Activated CD4-positive, alpha-beta memory T cell treated with anti-CD3 and anti-CD28 coated beads for 36 hours (primary cell): ENCODE measurements around the gene TJP3. TPM values are rescaled to one million over a fixed set of nuclear protein-coding genes. Genes with fewer than 3 reads are reported as not detected.
A peak's percentile ranks its signal among the peaks of the same experiment; 100 is the strongest.

ENCODE experiments used
- CTCF ChIA-PET: fragments of 350-600 bp; sonication (Branson Sonifier 250); formaldehyde crosslinking; loops from one replicate; lab custom pipeline; 2021; ENCODE audit warnings: antibody characterized with exemption, inconsistent platforms; lab: Charles Lee
- POLR2A ChIA-PET: fragments of 350-600 bp; sonication (Branson Sonifier 250); formaldehyde crosslinking; loops from one replicate; lab custom pipeline; 2021; ENCODE audit warnings: antibody characterized with exemption; lab: Charles Lee
- DNase-seq: peaks from one replicate; pipeline ENCODE4 v3.0.0-alpha.2; 2020
- H3K27ac Mint-ChIP-seq: one replicate; pipeline ENCODE4 v1.8.0; 2021; ENCODE audit warnings: mixed read lengths
- H3K27me3 Mint-ChIP-seq: one replicate; pipeline ENCODE4 v1.8.0; 2021; ENCODE audit warnings: mixed read lengths
- H3K36me3 Mint-ChIP-seq: one replicate; pipeline ENCODE4 v1.8.0; 2021; ENCODE audit warnings: mixed read lengths
- H3K4me1 Mint-ChIP-seq: one replicate; pipeline ENCODE4 v1.8.0; 2021; ENCODE audit warnings: low read depth, mixed read lengths
- H3K4me3 Mint-ChIP-seq: one replicate; pipeline ENCODE4 v1.8.0; 2021; ENCODE audit warnings: mild to moderate bottlenecking, mixed read lengths
- H3K9me3 Mint-ChIP-seq: one replicate; pipeline ENCODE4 v1.8.0; 2021; ENCODE audit warnings: mixed read lengths
- intact Hi-C: fragments of 100-400 bp; cut with micrococcal nuclease; formaldehyde crosslinking; loops from one replicate; pipeline ENCODE4 v1.15.1; 2023
- total RNA-seq, 2 experiments: library from RNA; stranded (reverse); gene quantifications; one replicate each; pipeline ENCODE4 v1.2.3, GENCODE V29; 2021

The TJP3 gene
- total RNA-seq, 2 experiments from 2014 or later = 3.1 to 3.7 TPM

DNA sequence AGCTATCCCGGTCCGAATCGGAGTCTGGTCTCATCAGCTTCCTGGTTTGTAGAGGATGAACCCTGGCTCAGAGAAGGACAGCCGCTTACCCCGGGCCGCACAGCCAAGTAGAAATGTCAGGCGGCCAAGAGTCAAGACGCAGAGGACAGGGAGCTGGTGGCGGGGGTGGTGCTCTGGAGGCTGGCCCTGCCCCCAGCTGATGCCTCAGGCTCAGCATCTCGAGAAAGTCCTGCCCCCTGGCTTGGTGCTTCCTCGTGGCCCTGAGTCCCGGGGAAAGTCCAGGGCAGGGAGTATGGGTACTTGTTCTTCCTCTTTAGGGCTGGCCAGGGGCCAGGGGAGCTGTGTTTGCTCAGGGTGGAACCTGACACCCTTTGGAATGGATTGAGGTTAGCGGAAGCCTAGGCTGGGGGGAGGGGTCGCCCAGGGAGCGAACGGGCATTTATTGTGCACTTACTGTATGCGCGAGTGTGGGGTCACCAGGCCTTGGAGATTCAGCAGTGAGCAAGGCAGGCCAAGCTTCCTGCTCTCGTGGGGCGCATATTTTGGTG, 2.2 kb downstream of the TJP3 start:
- Mint-ChIP-seq H3K4me3 (no peak overlapping the region), H3K27ac (no peak overlapping the region), H3K27me3 (peaks cover 2% of the 10 kb centered on the region), H3K36me3 (no peaks in the 10 kb centered on the region), H3K4me1 (peaks cover 4% of the 10 kb centered on the region), H3K9me3 (no peaks in the 10 kb centered on the region)
- ChIA-PET POLR2A (no interaction called here), CTCF (no interaction called here)
- intact Hi-C loops = no loop called here
- DNase-seq = no peak

DNA sequence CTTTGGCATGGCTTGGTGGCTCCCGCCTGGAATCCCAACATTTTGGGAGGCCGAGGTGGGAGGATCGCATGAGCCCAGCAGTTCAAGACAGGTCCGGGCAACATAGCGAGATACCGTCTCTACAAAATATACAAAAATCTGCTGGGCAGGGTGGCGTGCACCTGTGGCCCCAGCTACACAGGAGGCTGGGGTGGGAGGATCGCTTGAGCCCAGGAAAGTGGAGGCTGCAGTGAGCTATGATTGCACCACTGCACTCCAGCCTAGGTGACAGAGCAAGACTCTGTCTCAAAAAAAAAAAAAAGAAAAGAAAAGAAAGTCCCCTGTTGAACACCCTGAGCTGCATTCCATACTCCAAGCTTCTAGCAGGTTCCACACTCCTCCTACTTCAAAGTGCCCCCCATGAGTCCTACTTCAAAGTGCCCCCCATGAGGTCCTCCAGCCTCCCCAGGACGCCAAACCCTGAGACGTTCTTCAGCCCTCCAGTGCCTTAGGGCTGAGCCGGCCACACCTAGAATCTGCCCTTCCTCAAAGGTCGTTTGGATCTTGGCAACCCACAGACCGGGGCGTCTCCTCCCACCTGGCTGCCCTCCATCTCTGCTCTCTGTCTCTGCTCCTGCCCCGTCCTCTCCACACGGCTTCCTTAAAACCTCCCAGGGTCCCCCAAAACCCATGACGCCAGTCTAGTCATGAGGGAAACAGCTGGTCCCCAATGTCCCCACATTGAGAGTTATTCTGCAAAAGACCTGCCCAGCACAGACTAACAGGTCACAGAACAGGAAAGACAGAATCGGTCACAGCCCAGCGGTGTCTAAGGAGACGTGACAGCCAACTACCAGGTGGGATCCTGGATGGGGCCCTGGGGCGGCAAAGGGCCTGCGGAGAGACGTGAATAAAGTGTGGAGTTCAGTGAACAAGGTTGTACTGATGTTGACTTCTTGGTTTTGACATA, 4.8 kb downstream of the TJP3 start:
- H3K27ac Mint-ChIP-seq = no peak overlapping the region
- H3K4me1 Mint-ChIP-seq = peaks cover 4% of the 10 kb centered on the region
- no peaks in the 10 kb centered on the region for H3K9me3 Mint-ChIP-seq
- H3K27me3 Mint-ChIP-seq = no peaks in the 10 kb centered on the region
- POLR2A ChIA-PET = no interaction called here
- CTCF ChIA-PET = no interaction called here
- no peak overlapping the region for H3K4me3 Mint-ChIP-seq
- intact Hi-C loops = no loop called here
- no peaks in the 10 kb centered on the region for H3K36me3 Mint-ChIP-seq
- no peak for DNase-seq

DNA sequence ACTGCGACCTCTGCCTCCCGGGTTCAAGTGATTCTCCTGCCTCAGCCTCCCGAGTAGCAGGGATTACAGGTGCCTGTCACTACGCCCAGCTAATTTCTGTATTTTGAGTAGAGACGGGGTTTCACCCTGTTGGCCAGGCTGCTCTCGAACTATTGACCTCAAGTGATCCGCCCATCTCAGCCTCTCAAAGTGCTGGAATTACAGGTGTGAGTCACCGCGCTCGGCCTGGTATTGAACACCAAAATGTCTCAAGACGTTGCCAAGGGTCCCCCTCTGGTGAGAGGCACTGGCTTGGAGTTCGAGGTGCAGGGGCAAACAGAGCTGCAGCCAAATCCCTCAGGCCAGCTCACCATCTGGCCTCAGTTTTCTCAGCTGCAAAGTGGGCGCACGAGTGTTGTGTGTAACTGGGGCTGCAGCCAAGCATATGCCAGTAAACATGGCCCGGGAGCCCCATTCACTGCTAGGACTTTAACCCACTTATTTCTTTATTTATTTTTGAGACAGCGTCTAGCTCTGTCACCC, 8.0 kb downstream of the TJP3 start:
- Mint-ChIP-seq H3K4me1 (peaks cover 6% of the 10 kb centered on the region), H3K36me3 (no peaks in the 10 kb centered on the region), H3K9me3 (no peaks in the 10 kb centered on the region), H3K27ac (no peak overlapping the region), H3K27me3 (no peaks in the 10 kb centered on the region), H3K4me3 (no peak overlapping the region)
- intact Hi-C loops = no loop called here
- POLR2A ChIA-PET = no interaction called here
- CTCF ChIA-PET = no interaction called here
- DNase-seq = no peak

DNA sequence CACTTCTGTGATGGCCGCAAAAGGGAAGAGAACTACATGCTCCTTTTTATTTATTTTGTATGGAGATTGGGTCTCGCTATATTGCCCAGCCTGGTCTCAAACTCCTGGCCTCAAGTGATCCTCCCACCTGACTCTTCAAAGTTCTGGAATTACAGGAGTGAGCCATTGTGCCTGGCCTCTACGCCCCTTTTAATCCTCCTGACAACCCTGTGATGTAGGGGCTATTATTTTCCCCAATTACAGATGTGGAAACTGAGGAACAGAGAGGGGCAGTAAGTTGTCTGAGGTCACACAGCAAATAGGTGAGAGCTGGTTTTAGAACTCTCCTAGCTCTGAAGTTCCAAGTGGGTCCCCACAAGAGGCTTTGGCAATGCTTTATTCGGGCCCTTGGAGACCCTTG, 11.7 kb downstream of the TJP3 start:
- Mint-ChIP-seq H3K4me1 (peaks cover 7% of the 10 kb centered on the region), H3K36me3 (no peaks in the 10 kb centered on the region), H3K27me3 (peaks cover 4% of the 10 kb centered on the region), H3K9me3 (no peaks in the 10 kb centered on the region), H3K27ac (no peak overlapping the region), H3K4me3 (no peak overlapping the region)
- ChIA-PET POLR2A (no interaction called here), CTCF (interaction anchor here (0.8 to 1.4 kb wide), 3 partner anchors 12 to 52 kb away, joined by 3 to 5 read pairs (median 3); partner anchors contain the start of gene TJP3)
- intact Hi-C loops = loop anchor here (2.0 kb wide), 2 partner anchors 43 to 103 kb away; partner anchors contain the start of gene MRPL54
- DNase-seq = no peak

DNA sequence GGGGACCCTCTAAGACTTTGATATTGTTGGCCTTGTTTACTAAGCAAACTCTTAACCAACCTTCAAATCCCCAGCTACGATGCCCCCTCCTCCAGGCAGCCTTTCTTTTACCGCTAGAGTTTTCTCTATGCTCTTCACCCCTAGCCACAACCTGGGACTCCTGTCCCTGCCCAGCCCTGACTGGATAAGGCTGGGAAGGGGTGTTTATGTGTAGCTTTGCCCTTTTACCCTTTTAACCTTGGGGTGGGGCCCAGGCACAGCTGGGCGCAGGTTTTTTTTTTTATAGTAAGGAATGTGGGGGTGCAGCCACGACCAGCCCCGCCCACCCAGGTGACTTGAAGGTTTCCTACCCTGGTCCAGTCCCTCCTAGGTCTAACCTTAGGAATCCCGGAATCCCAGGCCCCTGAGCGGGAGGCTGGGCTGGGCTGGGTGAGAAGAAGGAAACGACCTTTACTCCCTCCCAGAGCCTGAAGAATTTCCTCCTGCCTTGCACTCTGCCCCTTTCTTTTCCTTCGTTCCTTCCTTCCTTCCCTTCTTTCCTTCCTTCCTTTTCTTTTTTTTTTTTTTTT, 12.2 kb downstream of the TJP3 start:
- H3K9me3 Mint-ChIP-seq = no peaks in the 10 kb centered on the region
- H3K27me3 Mint-ChIP-seq = peaks cover 4% of the 10 kb centered on the region
- no peak overlapping the region for H3K4me3 Mint-ChIP-seq
- POLR2A ChIA-PET = no interaction called here
- CTCF ChIA-PET = interaction anchor here (1.4 kb wide), 1 partner anchor 31 kb away, joined by 5 read pairs; no protein-coding TSS in a partner anchor
- H3K36me3 Mint-ChIP-seq = no peaks in the 10 kb centered on the region
- no peak overlapping the region for H3K27ac Mint-ChIP-seq
- DNase-seq = no peak
- peaks cover 7% of the 10 kb centered on the region for H3K4me1 Mint-ChIP-seq
- intact Hi-C loops = loop anchor here (2.0 kb wide), 2 partner anchors 42 to 102 kb away; partner anchors contain the start of gene MRPL54

DNA sequence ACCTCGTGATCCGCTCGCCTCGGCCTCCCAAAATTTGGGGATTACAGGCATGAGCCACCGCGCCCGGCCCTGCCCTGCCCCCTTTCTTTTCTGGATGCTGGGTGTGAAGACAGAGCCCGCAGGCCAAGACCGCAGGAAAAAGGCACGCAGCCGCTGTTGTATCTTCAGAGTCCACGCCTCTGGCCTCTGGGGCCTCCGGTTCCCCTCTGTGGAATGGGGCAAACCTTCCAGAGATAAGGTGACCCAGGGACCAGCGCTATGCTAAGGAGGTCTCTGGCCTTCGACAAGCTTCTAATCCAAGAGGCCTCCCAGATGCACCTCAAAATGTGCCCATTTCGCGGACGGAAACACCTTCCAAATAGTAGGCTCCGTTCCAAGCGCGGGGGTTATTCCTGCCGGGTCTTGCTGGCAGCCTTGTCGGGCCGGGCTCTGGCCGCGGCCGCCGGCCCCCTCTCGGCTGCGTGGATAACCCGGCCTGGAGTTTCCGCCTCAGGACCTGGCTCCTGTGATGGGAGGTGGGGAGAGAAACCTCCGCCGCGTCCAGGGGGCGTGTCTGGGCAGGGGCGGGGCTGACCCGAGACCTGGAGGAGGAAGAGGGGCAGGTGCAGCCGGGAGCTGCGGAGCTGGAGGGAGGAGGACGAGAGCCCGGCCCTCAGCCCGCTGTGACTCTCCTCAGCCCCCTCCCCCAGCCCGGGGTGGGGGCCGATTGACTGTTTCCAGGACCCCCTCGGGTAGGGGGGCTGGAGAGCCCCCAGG, 13.1 kb downstream of the TJP3 start:
- POLR2A ChIA-PET = no interaction called here
- Mint-ChIP-seq H3K36me3 (no peaks in the 10 kb centered on the region), H3K27ac (no peak overlapping the region), H3K4me3 (peak overlapping the region; percentile 55), H3K9me3 (no peaks in the 10 kb centered on the region), H3K4me1 (peaks cover 7% of the 10 kb centered on the region), H3K27me3 (peaks cover 4% of the 10 kb centered on the region)
- peak; percentile 94 for DNase-seq
- CTCF ChIA-PET = interaction anchor here (0.6 to 1.8 kb wide), 3 partner anchors 26 to 101 kb away, joined by 3 to 8 read pairs (median 3); partner anchors contain the start of gene APBA3
- intact Hi-C loops = loop anchor here (2.0 kb wide), 2 partner anchors 41 to 101 kb away; partner anchors contain the start of gene MRPL54

DNA sequence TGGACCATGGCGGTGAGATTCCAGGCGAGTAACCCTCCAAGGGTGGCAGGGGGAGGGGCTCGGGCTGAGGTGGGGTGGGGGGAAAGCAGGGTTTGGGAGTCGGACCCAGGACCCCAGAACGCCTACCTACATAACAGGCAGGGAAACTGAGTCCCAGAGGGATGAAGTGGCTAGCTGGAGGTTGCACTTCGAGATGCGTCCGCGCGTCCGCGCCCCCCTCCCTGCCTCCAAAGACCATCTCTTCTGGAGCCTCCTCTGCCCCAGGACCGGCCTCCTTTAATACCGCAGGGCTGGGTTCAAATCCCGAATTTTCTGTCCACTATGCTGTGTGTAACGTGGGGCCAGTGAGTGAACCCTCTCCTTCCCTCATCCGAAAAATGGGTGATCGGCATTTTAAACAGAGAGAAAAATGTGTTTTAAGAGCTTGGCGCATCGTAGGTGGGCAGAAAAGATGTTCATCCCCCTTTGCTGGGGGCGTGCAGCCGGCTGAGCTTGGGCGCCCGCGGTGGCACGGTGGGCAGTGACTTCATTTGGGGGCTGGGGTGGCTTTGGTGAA, 13.8 kb downstream of the TJP3 start:
- Mint-ChIP-seq H3K27me3 (peaks cover 4% of the 10 kb centered on the region), H3K9me3 (no peaks in the 10 kb centered on the region), H3K4me1 (peaks cover 7% of the 10 kb centered on the region), H3K27ac (no peak overlapping the region), H3K4me3 (peak overlapping the region; percentile 55), H3K36me3 (no peaks in the 10 kb centered on the region)
- POLR2A ChIA-PET = interaction anchor here (1.1 kb wide), 1 partner anchor 95 kb away, joined by 4 read pairs; no protein-coding TSS in a partner anchor
- no peak for DNase-seq
- intact Hi-C loops = loop anchor here (2.0 kb wide), 2 partner anchors 41 to 101 kb away; partner anchors contain the start of gene MRPL54
- CTCF ChIA-PET = interaction anchor here (0.6 to 1.8 kb wide), 3 partner anchors 26 to 100 kb away, joined by 3 to 8 read pairs (median 3); partner anchors contain the start of gene APBA3

DNA sequence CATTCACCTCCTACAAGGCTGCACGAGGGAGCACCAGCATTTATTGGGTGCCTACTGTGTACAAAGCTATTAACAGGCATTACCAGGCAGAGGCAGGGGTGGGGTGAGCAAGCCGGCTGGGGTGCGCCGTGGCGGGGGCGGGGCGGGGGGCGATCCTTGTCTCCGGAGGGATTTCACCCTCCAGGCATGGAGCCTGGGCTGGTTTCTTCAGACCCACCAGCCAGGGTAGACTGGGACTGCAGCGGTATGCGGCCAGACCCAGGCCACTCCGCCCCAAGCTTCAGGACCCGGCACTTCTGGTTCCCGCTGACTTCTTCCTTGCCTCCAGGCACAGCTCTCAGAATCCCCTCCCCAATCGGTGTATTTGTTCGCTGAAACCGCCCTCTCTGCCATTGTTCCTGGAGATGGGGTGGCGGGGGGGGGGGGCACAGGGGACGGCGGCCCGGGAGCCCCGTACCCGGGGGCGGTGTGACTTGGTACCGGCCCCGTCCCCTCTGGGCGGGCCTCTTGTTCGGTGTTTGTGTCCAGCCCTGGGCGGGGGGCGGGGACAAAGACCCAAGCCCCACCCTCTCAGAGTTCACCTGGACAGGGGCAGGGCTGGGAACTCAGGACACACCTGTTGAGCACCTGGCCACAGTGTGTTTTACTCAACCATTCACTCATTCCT, 14.4 kb downstream of the TJP3 start:
- POLR2A ChIA-PET = interaction anchor here (1.1 kb wide), 1 partner anchor 95 kb away, joined by 4 read pairs; no protein-coding TSS in a partner anchor
- H3K27me3 Mint-ChIP-seq = peaks cover 4% of the 10 kb centered on the region
- no peaks in the 10 kb centered on the region for H3K36me3 Mint-ChIP-seq
- DNase-seq = no peak
- peak overlapping the region; percentile 55 for H3K4me3 Mint-ChIP-seq
- intact Hi-C loops = no loop called here
- H3K27ac Mint-ChIP-seq = no peak overlapping the region
- CTCF ChIA-PET = interaction anchor here (1.8 kb wide), 1 partner anchor 100 kb away, joined by 8 read pairs; no protein-coding TSS in a partner anchor
- peaks cover 7% of the 10 kb centered on the region for H3K4me1 Mint-ChIP-seq
- no peaks in the 10 kb centered on the region for H3K9me3 Mint-ChIP-seq

DNA sequence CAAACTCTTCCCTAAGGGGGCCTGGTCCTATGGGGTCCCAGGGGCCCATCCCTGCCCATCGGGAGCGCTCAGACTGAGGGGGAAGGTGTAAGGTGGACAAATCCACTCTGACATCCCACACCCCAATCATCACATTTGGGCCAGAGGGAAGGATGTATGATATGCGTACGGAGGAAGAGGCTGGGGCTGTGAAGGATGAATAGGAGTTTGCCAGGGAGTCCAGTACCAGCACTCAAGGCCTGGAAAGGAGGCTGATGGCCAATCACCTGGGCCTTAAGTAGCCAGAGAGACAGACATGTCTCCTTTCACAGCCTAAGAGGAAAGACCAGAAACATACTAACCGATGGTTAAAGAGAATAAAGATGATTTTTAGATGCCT, 14.9 kb downstream of the TJP3 start:
- POLR2A ChIA-PET = interaction anchor here (1.1 kb wide), 1 partner anchor 96 kb away, joined by 4 read pairs; no protein-coding TSS in a partner anchor
- no peak overlapping the region for H3K4me3 Mint-ChIP-seq
- CTCF ChIA-PET = interaction anchor here (1.8 kb wide), 1 partner anchor 99 kb away, joined by 8 read pairs; no protein-coding TSS in a partner anchor
- peaks cover 4% of the 10 kb centered on the region for H3K27me3 Mint-ChIP-seq
- H3K9me3 Mint-ChIP-seq = no peaks in the 10 kb centered on the region
- H3K27ac Mint-ChIP-seq = no peak overlapping the region
- no peaks in the 10 kb centered on the region for H3K36me3 Mint-ChIP-seq
- DNase-seq = no peak
- H3K4me1 Mint-ChIP-seq = peaks cover 7% of the 10 kb centered on the region
- intact Hi-C loops = no loop called here

DNA sequence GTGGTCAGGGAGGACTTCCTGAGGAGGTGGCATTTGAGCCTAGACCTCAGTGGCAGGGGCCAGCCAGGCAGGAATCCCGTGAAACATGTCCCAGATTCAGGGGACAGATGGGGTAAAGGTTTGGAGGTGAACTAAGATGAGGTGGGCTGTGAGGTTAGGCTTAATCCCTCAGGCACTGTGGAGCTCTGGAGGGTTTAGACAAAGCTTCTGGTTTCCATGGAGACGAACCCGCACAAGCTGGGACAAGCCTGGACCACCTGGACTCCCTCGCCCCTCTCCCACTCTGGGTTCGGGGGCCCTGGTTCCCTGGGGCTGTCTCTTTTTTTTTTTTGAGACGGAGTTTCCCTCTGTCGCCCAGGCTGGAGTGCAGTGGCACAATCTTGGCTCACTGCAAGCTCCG, 15.7 kb downstream of the TJP3 start:
- H3K9me3 Mint-ChIP-seq = no peaks in the 10 kb centered on the region
- no peak for DNase-seq
- POLR2A ChIA-PET = no interaction called here
- intact Hi-C loops = no loop called here
- H3K27me3 Mint-ChIP-seq = peaks cover 4% of the 10 kb centered on the region
- H3K36me3 Mint-ChIP-seq = no peaks in the 10 kb centered on the region
- H3K27ac Mint-ChIP-seq = no peak overlapping the region
- CTCF ChIA-PET = no interaction called here
- no peak overlapping the region for H3K4me3 Mint-ChIP-seq
- H3K4me1 Mint-ChIP-seq = peaks cover 7% of the 10 kb centered on the region
